GM18499 (cell line): ENCODE data around the gene SH3TC1.

Source experiments
- ATAC-seq: cut with Tn5 transposase; IDR thresholded peaks from one replicate; pipeline ENCODE4 v1.9.1; 2021; ENCODE audit warnings: moderate number of reproducible peaks; ENCODE audit not compliant: insufficient read depth, unreplicated experiment

Gene SH3TC1

DNA sequence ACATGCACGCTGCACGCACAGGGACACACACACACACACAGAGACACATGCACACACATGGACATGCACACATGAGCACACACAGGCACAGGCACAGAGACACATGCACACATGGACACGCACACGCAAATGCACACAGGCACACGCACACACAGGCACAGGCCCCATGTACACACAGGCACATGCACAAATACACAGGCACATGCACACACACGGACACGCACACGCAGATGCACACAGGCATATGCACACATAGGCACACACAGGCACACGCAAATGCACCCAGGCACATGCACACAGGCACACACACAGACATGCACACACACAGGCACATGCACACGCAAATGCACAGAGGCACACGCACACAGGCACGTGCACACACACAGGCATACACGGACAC lies 40.1 kb downstream of the SH3TC1 start:
- ATAC-seq, result no peak

DNA sequence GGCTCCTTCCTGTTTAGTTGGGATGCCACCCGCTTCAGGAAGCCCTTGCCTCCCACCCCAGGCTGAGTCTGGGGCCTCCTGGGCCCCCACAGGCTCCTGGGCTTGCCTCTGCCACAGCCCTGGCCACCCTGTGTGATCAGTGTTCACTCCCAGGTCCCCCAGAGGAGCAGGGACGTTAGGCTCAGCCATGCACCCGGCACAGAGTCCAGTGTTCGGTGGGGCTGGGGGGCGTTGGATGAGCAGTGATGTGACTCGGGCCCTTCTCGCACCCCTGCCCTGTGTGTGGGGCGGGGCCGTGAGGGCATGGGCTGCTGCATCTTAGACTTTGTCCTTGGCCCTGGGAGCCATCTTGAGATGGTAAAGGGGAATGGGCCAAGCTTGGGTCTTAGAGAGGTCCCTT lies 40.6 kb downstream of the SH3TC1 start:
- ATAC-seq, result no peak

DNA sequence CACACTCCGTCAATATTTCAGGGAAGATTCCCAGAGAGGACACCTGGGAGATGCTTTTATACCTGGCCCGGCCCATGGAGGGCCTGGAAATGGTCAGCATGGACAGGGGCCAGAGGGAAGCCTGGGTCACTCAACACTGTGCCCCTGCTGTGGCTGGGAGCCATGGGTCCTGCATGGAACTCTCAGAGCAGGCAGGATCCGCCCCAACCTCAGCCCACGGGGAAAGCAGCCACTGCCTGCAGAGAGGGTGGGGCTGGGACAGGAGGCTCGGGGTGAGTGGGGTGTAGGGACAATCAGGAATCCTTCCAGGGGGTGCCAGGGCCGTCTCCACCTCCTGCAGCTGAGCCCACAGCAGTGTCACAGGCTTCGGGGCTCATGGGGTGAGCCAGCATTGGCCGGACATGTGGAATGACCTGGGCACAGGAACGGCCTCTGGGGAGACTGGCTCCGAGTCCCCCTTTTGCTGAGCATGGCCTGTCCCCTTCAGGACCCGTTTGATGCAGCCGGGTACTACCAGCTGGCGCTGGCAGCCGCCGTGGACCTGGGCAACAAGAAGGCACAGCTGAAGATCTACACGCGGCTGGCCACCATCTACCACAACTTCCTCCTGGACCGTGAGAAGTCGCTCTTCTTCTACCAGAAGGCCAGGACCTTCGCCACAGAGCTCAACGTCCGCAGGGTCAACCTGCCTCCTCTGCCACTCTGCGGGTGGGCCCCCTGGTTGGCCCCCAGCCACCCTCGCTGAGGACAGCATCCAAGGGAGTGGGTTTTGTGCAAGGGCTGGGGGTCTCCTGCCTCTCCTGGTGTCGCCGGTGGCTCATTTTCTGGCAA lies 41.3 kb downstream of the SH3TC1 start:
- ATAC-seq, result no peak

DNA sequence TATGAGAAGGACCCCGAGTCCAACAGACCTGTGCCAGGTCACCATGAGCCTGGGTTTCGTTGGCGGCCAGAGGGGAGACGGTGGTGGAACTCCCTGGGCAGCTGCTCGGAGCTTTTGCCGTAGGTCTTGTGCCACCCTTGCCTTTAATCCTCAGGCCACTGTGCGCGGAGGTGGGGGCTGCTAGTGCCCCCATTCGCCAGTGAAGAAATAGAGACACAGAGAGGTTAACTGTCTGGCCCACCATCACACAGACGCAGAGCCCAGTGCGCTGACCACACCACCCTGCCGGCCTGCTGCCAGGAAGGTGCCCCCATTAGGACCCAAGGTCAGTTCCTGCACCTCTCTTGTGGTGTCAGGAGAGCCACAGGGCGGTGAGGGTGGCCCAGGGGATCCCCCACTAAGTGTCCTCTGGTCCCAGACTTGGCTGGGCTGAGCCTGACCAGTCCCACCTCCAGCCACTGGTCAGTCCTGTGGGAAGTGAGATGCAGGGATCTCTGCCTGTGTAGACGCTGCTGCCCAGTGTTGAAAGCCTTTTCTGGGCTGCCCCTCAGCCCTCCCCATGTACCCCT lies 42.2 kb downstream of the SH3TC1 start:
- no peak for ATAC-seq

DNA sequence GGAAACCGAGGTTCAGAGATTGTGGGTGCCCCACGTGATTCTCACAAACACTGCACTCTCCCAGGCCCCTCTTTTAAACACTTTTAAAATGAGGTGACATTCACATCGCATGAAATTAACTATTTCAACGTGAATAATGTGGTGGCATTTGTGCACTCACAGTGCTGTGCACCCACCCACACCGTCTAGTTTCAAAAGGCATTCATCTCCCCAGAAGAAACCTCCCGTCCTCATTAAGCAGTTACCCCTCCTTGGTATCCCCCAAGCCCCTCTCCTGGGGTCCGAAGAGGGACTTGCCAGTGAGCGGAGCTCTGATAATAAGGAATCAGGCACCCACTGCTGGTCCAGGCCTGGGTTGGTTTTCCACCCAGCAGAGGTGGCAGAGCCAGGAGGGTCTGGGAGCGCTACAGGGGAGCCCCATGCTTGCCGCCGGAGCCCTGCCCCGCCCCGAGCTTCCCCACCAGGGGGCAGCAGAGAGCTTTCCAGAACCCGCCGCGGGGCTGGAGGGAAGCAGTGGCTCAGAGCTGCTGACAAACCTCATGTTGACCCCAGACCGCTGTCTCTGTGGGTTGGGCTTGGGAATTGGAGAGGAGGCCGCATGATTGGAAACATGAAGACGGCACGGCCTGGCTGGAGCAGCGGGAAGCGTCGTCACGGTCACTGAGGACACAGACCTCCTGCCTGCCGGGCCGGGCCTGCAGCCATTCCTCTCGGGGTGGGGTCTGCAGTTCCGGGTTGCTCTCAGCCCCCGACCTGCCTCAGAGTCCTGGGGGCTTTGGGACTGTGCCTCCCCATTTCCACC lies 43.0 kb downstream of the SH3TC1 start:
- no peak for ATAC-seq

DNA sequence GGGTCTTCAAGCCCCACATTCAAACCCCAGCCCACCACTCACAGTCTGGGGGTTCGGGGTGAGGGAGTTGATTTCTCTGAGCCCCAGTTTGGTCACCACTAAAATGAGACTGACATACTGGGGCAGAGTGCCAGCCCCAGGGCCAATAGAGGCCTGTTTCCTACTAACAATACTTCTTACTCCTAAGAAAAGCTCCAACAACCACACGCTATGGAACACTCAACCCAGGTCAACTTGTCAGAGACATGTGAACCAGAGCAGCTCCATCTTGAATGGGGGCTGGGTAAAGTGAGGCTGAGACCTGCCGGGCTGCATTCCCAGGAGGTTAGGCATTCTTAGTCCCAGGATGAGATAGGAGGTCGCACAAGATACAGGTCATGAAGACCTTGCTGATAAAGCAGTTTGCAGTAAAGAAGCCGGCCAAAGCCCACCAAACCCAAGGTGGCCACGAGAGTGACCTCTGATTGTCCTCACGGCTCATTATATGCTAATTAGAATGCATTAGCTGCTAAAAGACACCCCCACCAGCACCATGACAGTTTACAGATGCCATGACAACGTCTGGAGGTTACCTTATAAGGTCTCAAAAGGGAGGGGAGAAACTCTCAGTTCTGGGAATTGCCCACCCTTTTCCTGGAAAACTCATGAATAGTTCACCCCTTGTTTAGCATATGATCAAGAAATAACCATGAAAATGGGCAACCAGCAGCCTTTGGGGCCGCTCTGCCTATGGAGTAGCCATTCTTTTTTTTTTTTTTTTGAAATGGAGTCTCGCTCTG lies 43.9 kb downstream of the SH3TC1 start:
- ATAC-seq, result no peak

DNA sequence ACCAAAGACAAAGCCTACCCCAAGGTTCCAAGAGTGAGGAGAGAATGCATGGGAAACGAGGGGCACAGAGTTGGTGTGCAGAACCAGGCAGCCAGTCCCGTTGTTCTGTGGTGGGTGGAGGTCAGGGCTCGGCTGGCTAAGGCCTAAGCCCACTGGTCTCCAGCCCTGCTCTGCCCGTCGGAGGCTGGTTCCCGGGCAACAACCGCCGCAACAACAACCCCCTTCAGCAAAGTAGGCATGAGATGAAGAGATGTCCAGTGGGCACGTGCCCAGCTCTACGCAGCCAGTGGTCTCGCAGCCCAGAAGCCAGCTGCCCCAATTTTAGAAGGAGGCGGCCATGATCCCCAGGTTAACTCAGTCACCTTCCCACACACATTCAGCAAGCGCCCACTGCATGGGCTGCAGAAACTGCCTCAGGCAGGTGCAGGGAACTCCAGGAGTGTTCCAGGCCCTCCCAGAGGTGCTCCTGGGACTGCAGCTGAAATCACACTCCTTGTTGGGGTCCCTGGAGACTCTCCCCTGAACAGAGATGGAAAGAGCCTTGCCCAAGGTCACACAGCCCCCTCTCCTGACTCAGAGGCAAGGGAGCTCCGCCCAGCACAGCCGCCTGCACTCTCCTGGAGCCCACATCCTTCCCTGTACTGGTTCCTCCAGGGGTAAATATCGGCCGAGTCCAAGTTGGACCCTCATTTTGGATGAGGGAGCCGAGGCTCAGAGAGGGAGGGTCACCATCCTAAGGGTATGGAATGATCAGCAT lies 45.1 kb downstream of the SH3TC1 start:
- ATAC-seq, result no peak

DNA sequence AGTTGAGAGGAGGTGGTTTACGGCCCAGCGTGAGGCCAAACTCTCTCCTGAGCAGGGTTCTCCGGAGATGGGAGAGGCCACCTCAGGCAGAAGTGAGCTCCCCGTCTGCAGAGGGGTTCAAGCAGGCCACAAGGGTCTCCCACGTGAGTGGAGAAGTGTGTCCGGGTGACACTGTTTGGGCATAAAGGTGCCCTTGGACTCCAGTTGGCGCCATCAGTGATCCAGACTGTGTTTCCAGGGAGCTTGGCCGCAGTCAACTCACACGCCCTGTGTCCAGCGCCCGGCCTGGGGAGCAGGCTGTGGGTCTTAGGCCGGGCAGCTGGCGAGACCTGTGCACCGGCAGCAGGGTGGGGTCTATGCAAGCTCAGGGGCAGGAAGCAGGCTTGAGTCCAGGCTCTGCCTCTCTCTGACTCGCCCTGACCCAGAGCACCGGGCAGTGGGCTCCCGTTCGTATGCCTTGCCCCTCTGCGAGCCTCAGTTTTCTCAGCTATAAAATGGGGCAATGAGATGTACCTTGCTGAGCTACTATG lies 45.9 kb downstream of the SH3TC1 start:
- no peak for ATAC-seq

DNA sequence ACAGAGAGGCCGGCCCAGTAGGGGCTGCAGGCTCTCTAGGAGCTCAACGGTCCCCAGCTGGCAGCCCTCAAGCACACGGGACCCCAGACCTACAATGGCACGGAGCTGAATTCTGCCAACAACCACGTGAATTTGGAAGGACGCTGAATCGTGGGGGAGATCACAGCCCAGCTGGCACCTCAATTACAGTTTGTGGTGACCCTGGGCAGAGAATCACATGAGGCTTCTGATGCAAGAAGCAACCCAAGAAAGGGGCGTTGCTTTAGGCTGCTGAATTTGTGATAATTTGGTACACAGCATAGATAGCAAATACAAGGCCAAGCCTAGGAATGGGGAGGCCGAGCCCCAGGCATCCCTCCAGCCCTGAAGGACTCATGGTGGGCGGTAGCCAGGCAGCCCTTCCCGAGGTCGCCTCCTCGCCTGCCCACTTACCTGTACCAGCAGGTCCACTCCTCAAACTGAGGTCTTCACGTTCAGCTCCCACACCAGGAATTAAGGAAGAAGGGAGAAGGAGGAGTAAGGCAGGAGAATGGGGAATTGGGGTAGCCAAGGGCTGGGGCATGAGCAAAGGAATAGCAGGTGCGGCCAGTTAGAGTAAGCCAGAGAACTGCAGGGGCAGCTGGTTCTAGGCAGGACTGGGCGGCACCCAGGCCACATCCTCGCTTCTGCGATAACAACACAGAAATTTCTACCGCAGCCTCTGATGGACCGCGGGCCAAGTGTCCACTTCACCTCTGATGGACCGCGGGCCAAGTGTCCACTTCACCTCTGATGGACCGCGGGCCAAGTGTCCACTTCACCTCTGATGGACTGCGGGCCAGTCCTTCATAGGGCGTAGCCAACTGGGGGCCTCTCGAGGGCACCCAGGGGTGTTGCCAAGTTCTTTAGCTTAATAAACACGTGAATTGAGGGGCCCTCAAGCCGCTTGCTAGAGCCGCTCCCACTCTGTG lies 47.1 kb downstream of the SH3TC1 start:
- no peak for ATAC-seq

DNA sequence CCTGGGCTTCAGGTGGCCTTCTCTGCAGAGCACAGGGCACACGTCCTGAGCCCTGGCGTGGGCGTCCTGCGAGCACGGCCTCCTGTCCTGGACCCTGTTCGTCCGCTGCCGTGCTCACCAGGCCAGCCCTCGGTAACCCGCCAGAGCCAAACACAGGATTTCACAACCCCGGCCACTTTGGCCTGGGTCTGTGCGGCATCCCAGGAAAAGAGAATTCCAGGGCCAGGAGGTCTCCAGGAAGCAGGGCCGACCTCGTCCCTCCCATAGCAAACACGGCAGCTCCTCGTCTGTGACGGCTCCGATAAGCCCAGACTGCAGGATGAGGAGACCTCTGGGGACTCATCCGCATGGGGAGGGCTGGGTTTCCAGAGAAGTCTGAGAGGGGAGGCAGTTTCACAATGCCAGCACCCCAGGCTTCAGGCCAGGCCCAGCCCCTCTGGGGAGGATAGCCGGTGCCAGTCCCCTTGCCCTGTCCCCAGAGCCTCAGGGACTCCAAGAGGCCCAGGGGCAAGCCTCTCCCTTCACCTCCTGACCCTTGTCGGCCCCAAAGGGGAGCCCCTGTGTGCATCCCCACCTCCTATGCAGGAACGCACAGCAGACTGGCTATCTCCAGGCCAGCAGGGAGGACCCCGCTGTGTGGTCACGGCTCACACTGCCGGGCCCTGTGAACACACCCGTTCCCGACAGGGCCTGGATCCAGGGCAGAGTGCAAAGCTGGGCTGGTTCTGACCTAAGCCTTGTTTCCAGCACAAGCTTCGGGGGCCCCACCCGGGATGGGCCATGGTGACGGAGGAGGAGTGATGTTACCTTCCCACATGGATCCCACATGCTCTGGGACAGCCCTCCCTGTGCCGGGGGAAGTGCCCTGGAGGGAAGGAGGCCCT lies 48.2 kb downstream of the SH3TC1 start:
- ATAC-seq, result no peak

DNA sequence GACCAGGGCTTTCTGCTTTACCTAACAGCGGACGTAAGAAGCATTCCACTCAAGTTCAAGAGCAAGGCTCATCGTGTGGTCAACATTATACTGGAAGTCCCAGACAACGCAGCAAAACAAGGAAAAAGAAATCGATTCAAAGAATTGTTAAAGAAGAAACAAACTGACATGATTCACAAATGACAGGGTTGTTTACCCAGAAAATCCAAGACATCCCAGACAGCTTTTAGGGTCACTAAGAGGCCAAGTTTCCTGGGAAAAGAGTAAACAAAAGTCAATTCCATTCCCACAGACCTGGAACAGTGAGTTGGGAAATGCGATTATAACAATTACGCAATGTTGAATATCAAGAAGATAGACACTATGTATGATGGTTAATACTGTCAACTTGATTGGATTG lies 49.0 kb downstream of the SH3TC1 start:
- no peak for ATAC-seq

DNA sequence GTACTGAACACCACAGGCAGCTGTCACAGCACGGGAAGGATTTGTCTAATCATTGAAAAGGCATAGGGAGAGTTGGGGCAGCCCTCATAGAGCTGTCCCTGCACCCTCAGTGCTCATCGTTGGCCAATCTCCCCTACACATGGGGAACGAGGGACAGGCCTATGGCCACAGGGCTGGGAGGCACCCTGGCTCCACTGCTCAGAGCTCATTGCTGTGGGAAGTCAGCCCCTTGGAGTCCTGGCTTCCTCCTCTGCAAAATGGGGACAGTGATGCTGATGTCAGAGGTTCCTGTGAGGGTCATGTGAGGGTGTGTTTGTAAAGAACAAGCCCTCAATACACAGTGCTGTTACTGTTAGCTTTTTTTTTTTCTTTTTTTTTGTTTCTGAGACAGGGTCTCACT lies 51.1 kb downstream of the SH3TC1 start:
- no peak for ATAC-seq

DNA sequence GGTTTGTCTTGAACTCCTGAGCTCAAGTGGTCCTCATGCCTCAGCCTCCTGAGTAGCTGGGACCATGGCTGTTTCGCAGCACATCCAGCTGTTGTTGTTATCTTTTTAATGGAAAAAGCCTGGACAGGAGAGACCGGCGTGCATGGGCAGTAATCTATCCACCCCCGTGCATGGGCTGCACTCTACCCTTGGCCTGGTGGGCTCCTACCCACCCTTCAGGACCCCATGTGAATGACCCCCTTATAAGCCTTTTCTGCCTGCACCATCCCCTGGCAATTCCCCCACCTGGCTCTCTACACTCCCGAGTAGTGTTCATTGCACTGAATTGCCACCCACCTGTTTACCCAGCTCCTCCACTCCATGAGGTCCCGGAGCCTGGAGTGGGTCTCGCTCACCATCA lies 51.5 kb downstream of the SH3TC1 start:
- no peak for ATAC-seq

DNA sequence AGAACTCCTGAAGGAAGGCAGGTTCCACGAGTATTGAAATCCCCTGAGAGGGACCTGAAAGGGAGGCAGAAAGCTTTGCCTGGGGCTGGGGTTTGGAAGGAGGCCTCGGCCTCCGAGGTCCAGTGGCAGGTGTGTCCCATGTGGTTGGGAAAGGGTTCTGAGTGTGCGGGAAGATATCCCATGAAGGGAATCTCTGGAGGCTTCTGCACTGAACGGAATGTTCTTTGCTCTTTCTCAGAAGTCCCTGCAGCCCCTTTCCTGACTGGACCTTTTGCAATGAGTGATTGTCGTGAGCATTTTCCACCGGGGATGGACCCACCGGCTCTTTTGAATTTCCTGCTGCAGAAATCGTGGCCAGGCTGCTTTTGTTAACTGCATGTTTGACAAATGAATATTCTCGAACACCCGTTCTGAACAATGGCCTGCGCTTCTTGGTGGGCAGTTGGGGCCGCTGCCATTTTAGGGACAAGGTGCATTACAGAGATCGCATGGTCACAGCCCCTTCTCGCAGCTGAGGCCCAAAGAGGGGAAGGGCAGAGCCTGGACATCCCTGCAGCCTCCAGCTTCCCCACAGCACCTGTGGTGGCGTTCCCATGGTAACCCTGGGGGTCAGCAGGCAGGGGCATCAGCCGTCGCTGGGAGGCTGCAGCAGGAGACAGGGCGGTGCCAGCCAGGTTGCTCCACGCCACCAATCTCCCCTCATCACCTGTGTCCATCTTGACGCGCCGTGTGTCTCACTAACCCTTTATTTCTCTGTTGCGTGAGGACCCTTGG lies 52.2 kb downstream of the SH3TC1 start:
- ATAC-seq, result no peak

DNA sequence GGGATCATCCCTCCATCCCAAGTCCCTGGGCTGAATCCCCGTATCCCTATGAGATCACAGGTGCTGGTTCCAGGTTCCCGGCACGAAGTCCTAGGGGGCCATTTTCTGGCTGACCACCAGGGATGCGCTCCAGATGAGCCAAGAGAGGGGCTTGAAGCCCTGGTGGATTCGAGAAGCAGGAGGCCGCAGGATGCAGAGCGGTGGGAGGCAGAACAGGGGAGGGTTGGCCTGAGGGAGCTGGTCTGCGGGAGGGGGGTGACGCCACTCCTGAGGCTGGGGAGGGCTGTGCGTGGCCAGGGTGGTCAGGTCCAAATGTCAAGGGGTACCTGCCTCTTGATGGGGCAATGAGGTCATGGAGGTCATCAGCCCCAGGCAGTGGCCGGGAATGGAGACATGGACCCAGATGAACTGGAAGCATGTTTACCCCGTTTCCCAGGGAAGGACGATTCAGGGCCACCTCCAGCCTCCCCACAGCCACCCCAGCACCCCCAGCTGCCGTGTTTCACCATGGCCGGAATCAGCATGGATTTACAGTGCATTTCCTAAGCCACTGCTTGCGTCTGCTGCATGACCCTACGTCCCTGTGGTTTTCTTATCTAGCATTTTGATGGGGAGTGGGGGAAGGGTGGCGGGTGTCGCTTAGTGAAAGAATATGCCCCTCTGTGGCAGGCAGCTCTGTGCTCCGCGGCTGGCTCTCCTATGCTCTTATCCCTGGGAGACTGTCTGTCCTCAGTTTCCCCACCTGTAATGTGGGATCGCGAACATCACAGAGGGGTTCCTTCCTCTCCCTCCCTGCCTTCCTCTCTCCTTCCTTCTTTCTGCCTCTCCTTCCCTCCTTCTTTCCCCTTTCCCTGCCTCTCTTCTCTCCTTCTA lies 53.4 kb downstream of the SH3TC1 start:
- no peak for ATAC-seq

DNA sequence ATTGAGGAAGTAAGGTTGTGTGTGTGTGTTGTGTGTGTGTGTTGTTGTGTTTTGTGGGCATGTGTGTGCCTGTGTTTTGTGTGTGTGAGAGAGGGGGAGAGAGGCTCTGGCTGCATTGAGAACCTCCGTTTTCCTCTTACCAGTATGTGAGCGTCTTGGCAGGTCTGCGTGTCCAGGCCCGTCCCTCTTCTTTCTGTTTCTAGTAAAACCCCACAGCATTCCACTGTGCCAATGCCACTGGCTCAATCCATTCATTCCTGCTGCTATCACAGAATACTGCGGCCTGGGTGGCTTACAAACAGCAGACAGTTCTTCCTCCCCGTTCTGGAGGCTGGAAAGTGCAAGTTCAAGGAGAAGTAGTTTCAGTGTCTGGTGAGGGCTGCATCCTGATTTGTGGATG lies 55.0 kb downstream of the SH3TC1 start:
- ATAC-seq, result no peak
